KG1 (cell line): ENCODE data around the gene ATG4B.
A peak's percentile ranks its signal among the peaks of the same experiment; 100 is the strongest.
"Not testable (repeated sequence)": the region's sequence is repeated elsewhere in the genome, so short reads cannot be mapped to it uniquely, and the experiment has no call there.

Experiments used
- DNase-seq: peaks from one replicate; lab custom pipeline; 2025; lab: John Stamatoyannopoulos, UW

The ATG4B gene

DNA sequence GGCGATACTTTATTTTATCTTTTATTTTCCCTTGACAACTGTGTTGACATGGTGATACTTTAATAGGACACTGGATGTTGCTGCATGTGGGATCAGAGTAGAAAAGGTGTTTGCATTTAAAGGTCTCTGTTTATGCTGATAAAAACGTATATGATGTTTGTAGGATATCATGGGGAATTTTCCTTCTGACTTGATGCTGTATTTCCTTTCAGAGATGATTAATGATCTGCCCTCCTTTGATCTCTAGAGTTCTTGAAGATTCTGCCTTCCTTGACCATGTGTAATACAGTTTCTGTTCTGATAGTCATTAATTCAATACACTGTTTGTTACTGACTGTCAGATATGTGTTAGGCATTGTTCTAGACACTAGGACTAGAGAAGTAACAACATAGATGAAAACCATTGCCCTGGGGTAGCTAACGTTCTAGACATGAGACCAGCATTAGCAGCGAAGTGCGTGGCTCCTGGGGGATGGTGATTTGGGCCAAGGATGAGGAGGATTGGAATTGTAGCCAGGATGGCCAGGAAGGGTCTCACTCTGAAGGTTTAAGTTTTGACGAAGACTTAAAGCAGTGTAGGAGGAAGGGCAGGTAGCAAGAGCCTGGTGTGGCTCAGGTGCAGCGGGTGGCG lies 2.8 kb downstream of the ATG4B start:
- no peak for DNase-seq

DNA sequence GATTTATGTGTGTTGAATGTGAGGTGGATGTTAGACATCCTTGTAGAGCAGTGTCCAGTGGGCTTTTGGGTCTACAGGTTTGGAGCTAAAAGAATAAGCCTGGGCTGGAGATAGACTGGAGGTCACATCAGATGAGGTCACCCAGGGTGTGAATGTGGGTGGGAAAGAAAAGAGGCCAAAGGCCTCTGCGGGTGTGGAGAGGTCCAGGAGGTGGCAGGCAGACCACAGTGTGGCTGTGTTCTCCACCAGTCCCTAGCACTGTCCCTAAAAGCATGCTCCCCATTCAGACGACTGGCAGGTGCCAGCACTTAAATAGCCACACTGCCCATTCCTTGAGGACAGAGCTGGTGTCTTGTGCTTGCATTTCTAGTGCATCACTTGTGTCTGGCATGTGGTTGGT lies 4.1 kb downstream of the ATG4B start:
- no peak for DNase-seq

DNA sequence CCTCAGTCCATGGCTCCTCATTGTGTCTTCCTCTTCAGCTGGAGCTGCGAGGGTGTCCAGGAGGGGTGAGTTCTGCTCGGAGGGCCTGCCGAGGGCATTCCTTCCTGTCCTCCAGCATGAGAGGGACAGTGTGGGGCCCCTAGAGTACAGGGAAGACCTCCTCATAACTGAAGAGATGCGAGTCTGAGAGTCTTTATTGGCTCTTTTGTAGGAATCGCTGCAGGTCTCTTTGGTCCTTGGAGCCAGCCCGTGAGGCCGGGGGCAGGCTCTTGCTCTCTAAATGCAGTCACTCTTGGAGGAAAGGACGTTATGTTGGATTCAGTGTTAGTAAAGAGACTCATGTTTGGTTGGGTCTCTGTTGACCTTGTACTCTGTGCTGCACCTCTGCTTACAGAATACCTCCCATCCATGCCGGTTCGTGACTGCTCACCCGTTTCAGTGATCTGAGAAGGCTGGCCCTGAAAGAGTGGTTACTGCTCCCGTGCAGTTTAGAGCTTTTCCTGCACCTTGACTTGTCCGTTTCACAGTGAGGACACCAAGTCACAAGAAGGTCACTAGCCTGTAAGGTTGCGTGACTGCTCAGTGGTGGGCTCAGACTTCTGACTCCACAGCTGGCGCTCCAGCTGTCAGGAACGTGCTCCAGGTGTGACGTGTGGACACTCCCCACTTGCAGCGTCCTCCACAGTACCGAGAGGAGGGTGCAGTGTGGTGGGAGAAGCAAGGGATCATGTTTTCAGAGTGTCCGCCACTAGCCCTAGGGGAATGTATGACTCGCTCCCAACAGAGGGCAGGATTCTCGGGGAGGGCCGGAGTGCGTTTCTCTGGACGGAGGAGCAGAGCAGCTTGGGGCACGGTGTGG lies 7.8 kb downstream of the ATG4B start:
- no peak for DNase-seq

- no peak for DNase-seq
Measured at GRCh38 chr2:241645915-241646645, 8.6 kb downstream of the ATG4B start.

GRCh38 chr2:241648453-241648852 lies 11.0 kb downstream of the ATG4B start:
- no peak for DNase-seq

GRCh38 chr2:241649404-241649803 lies 11.9 kb downstream of the ATG4B start:
- DNase-seq: no peak

GRCh38 chr2:241649927-241650326 lies 12.4 kb downstream of the ATG4B start:
- no peak for DNase-seq

DNA sequence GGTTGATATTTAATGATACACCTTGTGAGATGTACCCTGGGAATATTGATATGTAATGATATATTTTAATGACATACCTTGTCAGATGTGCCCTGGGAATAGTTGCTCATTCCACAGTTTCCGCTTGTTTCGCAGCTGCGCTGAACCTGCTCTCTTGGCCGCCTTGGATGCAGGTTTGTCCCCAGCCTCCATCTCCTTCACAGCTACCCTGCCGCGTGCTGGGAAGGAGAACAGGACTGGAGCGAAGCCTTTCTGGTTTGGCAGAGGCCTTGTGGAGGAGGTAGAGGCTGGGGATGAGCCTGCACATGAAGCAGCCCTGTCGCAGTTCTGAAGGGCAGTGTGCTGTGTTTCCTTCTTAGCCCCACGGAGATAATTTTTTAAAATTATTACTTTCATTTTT lies 14.6 kb downstream of the ATG4B start:
- no peak for DNase-seq

DNA sequence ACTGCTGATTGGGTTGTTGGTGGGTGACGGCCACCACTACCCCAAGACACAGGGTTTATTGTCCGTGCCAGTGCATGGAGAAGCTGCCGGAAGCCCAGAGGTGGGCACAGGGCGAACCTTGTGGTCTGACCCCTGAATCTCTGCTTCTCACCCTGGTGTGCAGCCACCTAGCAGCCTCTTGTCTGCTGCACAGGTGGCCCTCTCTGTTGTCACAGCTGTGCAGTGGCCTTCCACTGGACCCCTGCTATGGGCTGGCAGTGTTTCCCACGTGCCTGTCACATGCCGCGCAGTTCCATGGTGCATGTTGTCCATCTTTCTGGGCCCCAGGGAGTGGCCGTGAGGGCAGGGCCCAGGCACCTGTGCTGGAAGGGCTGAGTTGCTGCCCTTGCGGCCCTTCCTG lies 15.2 kb downstream of the ATG4B start:
- no peak for DNase-seq

DNA sequence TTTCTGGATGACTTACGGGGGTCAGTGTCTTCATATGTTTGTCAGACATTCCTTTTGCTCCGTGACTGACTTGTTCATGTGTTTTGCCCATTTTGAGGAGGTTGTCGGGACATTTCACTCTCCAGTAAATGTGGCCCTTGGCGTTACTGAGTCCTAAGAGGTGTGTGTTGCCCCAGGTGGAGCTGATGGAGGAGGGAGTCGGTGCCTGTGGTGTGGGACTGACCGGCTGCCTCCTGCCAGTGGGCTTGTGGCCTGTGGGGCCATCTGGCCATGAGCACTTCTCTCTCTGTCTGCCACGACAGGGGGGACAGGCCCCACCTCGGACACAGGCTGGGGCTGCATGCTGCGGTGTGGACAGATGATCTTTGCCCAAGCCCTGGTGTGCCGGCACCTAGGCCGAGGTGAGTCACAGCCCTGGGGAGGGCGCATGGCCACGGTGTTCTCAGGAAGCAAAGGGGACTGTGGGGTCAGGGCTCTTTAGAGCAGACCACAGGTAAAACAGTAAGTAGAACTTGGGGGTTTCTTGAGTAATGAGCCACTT lies 15.8 kb downstream of the ATG4B start:
- no peak for DNase-seq

GRCh38 chr2:241654551-241654950 lies 17.1 kb downstream of the ATG4B start:
- no peak for DNase-seq

GRCh38 chr2:241655516-241656189 lies 18.2 kb downstream of the ATG4B start:
- no peak for DNase-seq

GRCh38 chr2:241656190-241656741 lies 18.8 kb downstream of the ATG4B start:
- no peak for DNase-seq

GRCh38 chr2:241657786-241658254 lies 20.3 kb downstream of the ATG4B start:
- DNase-seq: no peak

DNA sequence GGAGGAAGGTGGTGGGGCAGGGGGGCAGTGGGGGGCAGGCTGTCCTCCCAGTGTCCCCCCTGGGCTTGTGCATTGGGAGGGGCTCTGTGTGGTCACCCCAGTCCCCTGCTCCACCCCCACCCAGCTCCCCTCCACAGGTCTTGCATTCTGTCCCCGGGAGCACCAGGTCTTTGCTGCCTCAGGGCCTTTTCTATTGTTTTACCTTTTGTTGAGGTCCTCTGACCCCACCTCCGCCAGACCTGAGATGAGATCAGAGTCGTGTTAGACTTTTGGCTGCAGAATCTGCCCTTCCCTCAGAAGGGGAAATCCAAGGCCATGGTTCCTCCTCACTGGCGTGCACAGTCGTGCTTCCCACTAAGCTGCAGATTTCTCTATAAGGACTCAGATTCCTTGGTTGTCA lies 20.8 kb downstream of the ATG4B start:
- no peak for DNase-seq

DNA sequence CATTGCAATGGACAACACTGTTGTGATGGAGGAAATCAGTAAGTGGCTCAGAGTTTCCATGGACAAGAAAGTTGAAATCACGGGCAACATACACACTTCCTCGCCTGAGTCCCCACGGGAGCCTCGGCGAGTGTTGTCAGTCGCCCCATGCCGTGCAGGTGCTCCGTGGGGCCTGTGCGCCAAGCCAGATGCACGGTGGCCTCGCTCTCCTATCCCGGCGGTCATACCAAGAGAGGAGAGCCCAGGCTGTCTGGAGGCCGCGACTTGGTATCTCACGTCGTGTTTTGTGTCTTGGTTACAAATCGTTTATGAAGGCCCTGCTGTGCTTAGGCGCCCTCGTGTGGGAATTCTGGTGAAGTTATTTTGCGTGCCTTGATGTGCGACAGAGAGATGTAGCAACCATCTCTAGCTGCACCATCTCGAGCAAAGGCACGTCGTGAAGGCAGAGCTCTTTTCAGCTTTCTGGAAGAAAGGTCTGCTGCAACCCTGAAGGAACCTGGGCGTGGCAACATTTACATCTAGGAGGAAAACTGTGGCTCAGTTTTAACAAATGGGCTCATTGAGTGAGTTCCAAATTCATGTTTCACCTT lies 21.8 kb downstream of the ATG4B start:
- DNase-seq: peak; percentile 4

- no peak for DNase-seq
Measured at GRCh38 chr2:241660593-241661213, 23.2 kb downstream of the ATG4B start.

DNA sequence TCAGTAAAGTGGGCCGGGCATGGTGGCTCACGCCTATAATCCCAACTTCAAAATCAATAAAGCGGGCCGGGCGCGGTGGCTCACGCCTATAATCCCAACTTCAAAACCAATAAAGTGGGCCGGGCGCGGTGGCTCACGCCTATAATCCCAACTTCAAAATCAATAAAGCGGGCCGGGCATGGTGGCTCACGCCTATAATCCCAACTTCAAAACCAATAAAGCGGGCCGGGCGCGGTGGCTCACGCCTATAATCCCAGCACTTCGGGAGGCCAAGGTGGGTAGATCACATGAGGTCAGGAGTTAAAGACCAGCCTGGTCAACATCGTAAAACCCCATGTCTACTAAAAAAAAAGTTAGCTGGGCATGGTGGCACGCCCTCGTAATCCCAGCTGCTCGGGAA lies 25.2 kb downstream of the ATG4B start:
- DNase-seq: not testable (repeated sequence)

DNA sequence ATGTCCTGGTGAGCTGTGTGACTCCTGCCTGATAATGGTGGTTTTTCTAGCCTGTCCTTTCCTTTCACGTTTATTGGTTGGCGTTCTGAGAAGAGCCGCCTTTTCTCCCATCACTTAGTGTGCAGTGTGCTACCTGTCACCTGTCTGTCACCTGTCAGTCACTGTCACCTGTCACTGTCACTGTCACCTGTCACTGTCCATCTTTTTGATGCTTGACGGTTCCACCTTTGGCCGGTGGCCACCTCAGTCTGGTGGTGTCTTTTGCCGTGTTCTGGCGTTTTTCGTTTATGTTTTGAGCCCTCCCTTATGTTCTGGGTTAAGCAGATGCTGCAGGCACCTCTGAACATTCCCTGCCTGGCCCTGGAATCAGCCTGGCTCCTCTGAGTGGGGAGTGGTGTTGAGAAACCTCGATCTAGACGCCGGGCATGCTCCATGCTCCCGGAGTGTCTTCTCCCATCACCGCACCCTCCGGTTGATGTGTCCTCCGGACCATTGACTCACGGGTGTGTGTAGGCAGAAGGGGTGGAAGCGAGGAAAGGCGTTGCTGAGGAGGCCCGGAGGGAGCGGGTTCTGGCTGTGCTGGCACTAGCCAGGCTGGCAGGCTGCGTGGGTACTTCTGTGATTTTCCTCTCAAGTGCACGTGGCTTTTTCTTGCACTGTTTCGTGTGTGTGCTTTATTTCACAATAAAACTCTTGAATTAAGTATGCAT lies 28.4 kb downstream of the ATG4B start:
- DNase-seq: no peak
